SU-DHL-6 (cell line): ENCODE results near the gene KLHL29.

ENCODE experiments used
- H2AFZ ChIP-seq: fragments of 200-600 bp; sonication (generic); 2 replicates; pipeline ENCODE4 v1.6.1; 2014; ENCODE audit warnings: low read depth, mild to moderate bottlenecking, moderate library complexity, mixed read lengths, antibody characterized with exemption, low read length; ENCODE audit not compliant: severe bottlenecking
- H3F3A ChIP-seq: fragments of 200-600 bp; shearing (Covaris generic); 2 replicates; pipeline ENCODE4 v1.6.0; 2016; ENCODE audit warnings: antibody characterized with exemption, mild to moderate bottlenecking; ENCODE audit not compliant: insufficient read depth
- H3K27ac ChIP-seq: fragments of 200-600 bp; sonication (generic); 2 replicates; pipeline ENCODE4 v1.5.1; 2016; ENCODE audit warnings: low read depth, mild to moderate bottlenecking, low read length, moderate library complexity, mixed read lengths
- H3K27me3 ChIP-seq: fragments of 200-600 bp; sonication (generic), shearing (Covaris generic); 2 replicates; pipeline ENCODE4 v1.6.0; 2014; ENCODE audit warnings: mild to moderate bottlenecking, low read length
- H3K36me3 ChIP-seq: fragments of 200-600 bp; sonication (generic); 2 replicates; pipeline ENCODE4 v1.6.1; 2014; ENCODE audit warnings: mild to moderate bottlenecking, low read length, mixed read lengths
- H3K4me2 ChIP-seq: fragments of 300-600, 200-600 bp; shearing (Covaris generic), sonication (generic); 2 replicates; pipeline ENCODE4 v1.6.0; 2014; ENCODE audit warnings: low read length, low read depth, mild to moderate bottlenecking; ENCODE audit not compliant: poor library complexity, severe bottlenecking
- H3K4me3 ChIP-seq: fragments of 200-600 bp; sonication (generic); 2 replicates; pipeline ENCODE4 v1.5.1; 2014; ENCODE audit warnings: antibody characterized with exemption, low read length, mild to moderate bottlenecking, mixed read lengths; ENCODE audit not compliant: insufficient read depth, poor library complexity, severe bottlenecking
- H3K79me2 ChIP-seq: fragments of 200-600 bp; sonication (generic); 2 replicates; pipeline ENCODE4 v1.6.1; 2014; ENCODE audit warnings: mild to moderate bottlenecking, low read length, moderate library complexity; ENCODE audit not compliant: insufficient read depth
- H3K9ac ChIP-seq: fragments of 200-600 bp; sonication (generic); 2 replicates; pipeline ENCODE4 v1.7.0; 2014; ENCODE audit warnings: mild to moderate bottlenecking, low read length
- H3K9me2 ChIP-seq: fragments of 200-600 bp; sonication (generic); replicated peaks from 2 replicates; pipeline ENCODE4 v1.6.1; 2014; ENCODE audit warnings: low read length; ENCODE audit not compliant: insufficient read depth
- H3K9me3 ChIP-seq: fragments of 200-600 bp; sonication (generic); 2 replicates; pipeline ENCODE4 v1.6.1; 2014; ENCODE audit warnings: low read length, mixed read lengths; ENCODE audit not compliant: insufficient read depth
- H4K20me1 ChIP-seq: fragments of 200-600 bp; sonication (generic); 2 replicates; pipeline ENCODE4 v1.6.1; 2014; ENCODE audit warnings: low read depth, mild to moderate bottlenecking, antibody characterized with exemption, low read length, moderate library complexity, mixed read lengths
- EZH2phosphoT487 ChIP-seq: fragments of 200-600 bp; sonication (generic), shearing (Covaris generic); conservative IDR thresholded peaks from 2 replicates; pipeline ENCODE4 v1.6.1; 2018; ENCODE audit warnings: mild to moderate bottlenecking, antibody characterized with exemption, low read length, moderate library complexity, mixed read lengths
- TF ChIP-seq, protein P1 (sequence below): fragments of 200-600 bp; sonication (generic); IDR thresholded peaks from one replicate; pipeline ENCODE4 v1.5.1; 2017; ENCODE audit warnings: antibody characterized with exemption, mild to moderate bottlenecking, low read length, moderate library complexity; ENCODE audit not compliant: insufficient read depth, poor library complexity, severe bottlenecking

Gene KLHL29

DNA sequence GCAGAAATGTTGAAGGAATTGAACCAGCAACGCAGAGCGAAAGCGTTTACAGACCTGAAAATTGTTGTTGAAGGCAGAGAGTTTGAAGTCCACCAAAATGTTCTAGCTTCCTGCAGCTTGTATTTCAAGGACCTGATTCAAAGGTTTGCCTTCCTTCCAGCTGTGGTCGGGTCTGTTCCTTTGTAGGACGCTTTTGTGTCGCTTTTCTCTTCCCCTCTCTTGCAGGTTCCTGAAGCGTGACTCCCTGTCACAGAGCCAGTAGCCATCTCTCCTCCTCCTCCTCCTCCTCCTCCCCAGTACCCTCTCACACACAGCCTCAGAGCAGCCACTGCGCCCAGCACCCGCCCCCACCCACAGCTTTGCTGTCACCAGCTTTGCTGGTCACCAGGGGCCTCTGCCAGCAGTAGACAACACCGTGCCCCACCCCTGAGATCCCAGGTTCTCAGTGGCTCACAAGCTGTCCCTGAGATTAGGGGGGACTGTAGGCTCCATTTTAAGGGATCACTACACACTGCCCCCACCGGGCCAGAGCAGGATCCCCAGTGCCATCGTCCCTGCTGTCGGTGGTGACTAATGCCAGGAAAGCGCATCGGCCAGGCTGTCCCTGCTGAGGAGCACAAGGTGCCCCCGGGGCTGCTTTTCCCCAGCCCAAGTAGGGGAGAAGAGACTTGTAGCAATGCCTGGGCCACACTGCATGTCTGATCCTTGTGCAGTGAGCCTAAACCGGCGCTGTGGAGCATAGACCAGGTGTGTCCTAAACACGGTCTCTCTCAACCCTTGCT is 299.6 kb downstream of the KLHL29 start:
- Histone ChIP-seq H3K9me3 (no peaks in the 10 kb centered on the region), H3F3A (no peaks in the 10 kb centered on the region), H2AFZ (no peak overlapping the region), H3K27ac (no peak overlapping the region), H3K79me2 (no peaks in the 10 kb centered on the region), H3K4me2 (no peak overlapping the region), H3K4me3 (no peak overlapping the region), H3K27me3 (no peaks in the 10 kb centered on the region), H3K9ac (no peak overlapping the region), H3K9me2 (no peaks in the 10 kb centered on the region), H3K36me3 (no peaks in the 10 kb centered on the region), H4K20me1 (no peaks in the 10 kb centered on the region)
- TF ChIP-seq, protein P1, sequence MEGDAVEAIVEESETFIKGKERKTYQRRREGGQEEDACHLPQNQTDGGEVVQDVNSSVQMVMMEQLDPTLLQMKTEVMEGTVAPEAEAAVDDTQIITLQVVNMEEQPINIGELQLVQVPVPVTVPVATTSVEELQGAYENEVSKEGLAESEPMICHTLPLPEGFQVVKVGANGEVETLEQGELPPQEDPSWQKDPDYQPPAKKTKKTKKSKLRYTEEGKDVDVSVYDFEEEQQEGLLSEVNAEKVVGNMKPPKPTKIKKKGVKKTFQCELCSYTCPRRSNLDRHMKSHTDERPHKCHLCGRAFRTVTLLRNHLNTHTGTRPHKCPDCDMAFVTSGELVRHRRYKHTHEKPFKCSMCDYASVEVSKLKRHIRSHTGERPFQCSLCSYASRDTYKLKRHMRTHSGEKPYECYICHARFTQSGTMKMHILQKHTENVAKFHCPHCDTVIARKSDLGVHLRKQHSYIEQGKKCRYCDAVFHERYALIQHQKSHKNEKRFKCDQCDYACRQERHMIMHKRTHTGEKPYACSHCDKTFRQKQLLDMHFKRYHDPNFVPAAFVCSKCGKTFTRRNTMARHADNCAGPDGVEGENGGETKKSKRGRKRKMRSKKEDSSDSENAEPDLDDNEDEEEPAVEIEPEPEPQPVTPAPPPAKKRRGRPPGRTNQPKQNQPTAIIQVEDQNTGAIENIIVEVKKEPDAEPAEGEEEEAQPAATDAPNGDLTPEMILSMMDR = no peak
- no peak for TF ChIP-seq EZH2phosphoT487

DNA sequence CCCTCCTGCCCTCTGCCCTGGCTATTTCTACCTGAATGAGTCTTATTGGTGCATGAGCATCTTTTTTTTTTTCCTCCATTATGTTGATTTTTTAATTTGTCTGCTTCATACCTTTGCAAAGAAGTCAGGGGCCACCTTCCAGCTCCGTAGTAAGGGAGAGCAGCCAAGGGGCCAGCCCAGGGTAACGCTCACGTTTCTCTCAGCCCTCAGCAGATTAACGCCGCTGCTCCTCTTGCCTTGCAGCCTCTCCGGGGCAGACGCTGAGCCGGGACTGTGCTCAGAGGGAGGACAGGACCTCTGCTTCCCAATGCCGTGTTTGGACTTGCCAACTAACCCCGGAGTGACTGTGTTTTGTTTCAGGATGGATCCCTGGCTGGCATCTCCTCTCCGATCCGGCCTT is 300.2 kb downstream of the KLHL29 start:
- Histone ChIP-seq H3F3A (no peaks in the 10 kb centered on the region), H3K4me2 (no peak overlapping the region)

DNA sequence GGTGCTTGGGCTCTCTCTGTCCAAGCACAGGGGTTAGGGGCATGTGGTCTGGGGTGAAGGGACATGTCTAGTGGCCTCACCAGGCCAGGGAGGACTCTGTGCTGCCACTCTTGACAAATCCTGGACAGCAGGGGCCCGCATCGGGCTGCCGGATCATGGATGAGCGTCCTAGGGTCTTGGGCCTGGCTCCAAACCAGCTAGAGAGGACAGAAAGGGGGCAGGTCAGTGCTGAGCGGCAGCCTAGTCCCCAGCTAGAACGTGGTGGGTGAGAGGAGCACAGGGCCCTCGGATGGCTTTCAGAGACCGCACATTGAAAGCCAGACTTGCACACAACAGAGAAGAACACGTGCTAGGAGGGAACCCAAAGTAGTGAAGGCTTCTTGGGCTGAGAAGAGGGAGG is 300.7 kb downstream of the KLHL29 start:
- Histone ChIP-seq H3F3A (no peaks in the 10 kb centered on the region), H3K4me3 (no peak overlapping the region), H3K79me2 (no peaks in the 10 kb centered on the region), H3K9ac (no peak overlapping the region), H3K4me2 (no peak overlapping the region), H3K27ac (no peak overlapping the region), H2AFZ (no peak overlapping the region), H3K36me3 (no peaks in the 10 kb centered on the region), H3K27me3 (no peaks in the 10 kb centered on the region), H4K20me1 (no peaks in the 10 kb centered on the region), H3K9me2 (no peaks in the 10 kb centered on the region), H3K9me3 (no peaks in the 10 kb centered on the region)
- TF ChIP-seq EZH2phosphoT487 = no peak
- TF ChIP-seq, protein P1 = no peak

More for the DNA sequence above, 300.2 kb downstream of the KLHL29 start:
- Histone ChIP-seq H3K9me3 (no peaks in the 10 kb centered on the region), H3K27me3 (no peaks in the 10 kb centered on the region), H3K27ac (no peak overlapping the region), H3K79me2 (no peaks in the 10 kb centered on the region), H3K4me3 (no peak overlapping the region), H3K9ac (no peak overlapping the region), H2AFZ (no peak overlapping the region), H3K9me2 (no peaks in the 10 kb centered on the region), H4K20me1 (no peaks in the 10 kb centered on the region), H3K36me3 (no peaks in the 10 kb centered on the region)
- no peak for TF ChIP-seq EZH2phosphoT487
- TF ChIP-seq, protein P1 = no peak
